CD4-positive, alpha-beta T cell treated with Interleukin-17A for 1 hour (primary cell): ENCODE data around the gene INPP5A.
"Not testable (repeated sequence)": the region's sequence is repeated elsewhere in the genome, so short reads cannot be mapped to it uniquely, and the experiment has no call there.

Experiments
- DNase-seq: peaks from one replicate; pipeline ENCODE4 v3.0.0-alpha.2; 2020

The INPP5A gene

DNA sequence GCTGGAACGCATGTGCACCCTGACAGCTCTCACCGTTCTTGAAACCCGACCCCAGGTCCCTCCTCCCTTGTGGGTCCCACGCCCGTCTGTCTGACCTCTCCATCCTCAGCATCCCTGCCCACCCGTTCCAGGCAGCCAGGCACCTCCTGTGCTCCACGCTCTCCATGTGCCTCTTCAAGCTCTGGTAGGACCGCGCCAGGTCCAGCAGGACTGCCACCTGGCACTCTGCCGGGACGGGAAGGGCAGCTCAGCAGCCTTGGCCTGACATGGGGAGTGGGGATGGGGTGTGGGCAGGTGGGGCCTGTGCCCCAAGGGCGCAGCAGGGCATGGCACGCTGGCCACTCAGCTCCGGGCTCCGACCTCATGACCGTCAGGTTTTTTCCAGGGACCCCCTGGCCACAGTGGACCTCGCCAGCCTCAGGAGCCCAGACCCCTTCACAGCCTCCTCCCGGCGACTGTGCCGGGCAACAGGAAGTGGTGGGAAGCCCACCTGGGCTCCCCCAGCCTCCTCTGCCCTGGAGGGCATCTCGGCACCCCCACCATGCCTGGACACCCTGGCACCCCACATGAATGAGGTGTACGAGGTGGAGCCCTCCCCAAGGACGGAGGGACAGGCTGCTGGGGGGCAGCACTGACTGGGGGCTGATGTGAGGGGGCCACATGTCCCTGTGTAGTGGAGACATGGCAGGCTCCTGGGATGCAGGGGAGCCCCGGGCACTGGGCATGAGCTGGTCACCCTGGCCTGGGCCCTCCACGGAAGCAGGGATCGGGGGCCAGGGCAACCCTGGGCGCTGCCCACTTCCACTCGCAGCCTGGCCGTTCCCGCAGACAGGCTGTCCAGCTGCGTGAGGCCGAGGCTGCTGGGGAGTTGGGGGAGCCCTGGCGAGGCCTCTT, 273.5 kb downstream of the INPP5A start:
- no peak for DNase-seq

DNA sequence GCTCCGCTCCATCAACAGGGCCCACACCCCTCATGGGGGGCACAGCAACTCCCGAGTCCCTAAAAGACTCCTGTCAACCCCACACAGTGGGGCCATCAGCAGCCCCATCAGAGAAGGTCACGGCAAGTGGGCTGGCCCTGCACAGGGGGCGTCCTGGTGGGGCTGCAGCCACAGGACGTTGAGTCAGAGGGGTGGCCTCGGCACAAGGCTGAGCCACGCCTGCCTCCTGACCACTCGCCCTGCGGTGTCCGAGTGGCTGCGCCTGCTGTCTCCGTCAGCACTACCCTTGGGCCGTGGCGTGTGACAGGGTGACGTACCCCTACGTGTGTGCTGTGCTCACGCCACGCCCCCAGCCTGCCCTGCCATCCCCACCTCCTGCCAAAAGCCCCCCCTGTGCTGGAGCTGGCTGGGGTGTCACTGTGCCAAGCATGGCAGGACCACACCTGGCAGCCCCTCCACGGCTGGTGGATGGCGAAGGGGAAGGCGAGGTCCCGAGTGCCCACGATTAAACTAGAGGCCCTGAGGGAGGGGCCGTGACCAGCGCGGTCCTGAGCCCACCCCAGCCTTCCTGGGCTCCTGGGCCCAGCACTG, 274.4 kb downstream of the INPP5A start:
- DNase-seq: no peak

DNA sequence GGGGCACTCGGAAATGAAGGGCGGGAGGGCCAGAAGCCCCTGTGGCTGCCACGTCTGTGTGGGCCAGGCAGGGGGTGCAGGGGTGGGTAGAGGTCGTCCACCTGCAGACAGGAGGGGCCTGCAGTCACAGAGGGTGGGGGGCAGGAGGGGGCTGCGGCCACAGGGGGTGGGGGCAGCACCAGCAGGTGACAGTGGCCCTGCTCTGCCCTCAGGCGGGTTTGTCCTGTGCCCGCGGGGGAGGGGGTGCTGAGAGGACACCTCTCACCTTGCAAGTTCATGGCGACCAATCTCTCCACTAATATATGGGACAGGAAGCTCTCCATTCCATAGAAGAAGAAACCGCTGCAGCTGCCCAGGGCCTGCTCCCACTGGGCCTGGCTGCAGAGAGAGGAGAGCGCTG, 274.9 kb downstream of the INPP5A start:
- DNase-seq: no peak

DNA sequence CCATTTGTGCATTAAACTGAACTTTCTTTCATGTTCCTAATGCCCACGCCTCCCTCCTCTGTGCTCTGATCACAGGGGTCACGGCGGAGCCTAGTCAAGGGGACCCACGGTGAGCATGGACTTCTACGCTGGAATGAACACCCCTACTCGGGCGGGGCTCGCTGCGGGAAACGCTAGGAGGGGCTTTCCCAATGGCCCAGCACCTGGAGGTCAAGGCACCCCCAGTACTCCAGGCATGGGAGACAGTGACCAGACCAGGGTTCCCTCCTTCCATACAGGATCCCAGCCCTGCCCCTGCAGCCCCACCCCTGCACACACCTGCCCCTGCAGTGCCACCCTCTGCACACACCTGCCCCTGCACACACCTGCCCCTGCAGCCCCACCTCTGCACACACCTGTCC, 275.4 kb downstream of the INPP5A start:
- no peak for DNase-seq

DNA sequence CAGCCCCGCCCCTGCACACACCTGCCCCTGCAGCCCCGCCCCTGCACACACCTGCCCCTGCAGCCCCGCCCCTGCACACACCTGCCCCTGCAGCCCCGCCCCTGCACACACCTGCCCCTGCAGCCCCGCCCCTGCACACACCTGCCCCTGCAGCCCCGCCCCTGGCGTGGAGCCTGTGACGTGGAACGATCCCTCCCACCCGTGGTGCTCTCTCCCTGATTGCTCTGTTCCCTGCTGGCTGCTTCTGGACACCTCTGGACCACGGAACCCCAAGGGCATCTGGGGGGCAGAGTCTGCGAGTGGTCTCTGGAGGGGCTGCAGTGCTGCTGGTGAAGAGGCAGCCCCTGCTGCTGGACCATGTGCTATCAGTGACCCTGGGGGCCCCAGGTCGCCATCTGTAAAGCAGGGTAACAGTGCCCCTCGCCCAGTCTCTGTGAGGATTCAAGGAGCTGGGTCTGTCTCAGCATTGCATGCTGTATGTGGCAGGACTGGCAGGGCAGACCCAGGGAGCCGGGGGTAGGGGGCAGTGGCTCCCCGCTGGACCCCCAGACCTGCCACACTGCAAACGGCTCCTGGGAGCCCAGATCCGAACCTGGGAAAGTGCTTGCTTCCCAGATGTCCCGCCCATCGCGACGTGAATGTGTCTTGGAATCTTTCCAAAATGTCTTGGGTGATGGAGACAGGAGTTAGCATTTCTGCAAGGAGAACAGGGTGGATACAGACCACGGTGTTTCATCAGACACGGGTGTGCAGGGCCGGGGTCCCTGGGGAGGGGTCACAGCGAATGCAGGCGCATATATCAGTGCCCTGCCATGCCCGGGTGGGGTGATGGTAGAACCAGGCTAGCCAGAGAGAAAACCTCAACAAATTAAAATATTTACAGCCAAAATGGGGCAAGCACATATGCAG, 276.2 kb downstream of the INPP5A start:
- DNase-seq: no peak

DNA sequence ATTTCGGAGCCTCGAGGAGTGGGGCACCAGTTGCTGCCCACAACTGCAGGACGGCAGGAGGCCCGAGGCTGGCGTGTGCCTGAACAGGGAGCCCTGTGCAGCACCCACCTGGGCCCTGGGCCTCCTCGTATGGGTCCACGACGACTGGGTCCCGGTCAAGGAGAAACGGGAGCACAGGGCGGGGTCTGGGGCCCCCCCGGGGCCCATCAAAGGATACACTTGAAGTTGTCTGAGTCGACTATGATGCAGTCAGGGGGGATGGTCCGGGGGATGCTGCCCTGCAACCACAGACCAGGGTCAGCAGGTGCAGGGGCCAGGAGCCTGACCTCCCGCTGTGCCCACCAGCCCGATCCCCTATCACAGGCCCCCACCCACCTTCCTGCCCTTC, 276.9 kb downstream of the INPP5A start:
- no peak for DNase-seq

DNA sequence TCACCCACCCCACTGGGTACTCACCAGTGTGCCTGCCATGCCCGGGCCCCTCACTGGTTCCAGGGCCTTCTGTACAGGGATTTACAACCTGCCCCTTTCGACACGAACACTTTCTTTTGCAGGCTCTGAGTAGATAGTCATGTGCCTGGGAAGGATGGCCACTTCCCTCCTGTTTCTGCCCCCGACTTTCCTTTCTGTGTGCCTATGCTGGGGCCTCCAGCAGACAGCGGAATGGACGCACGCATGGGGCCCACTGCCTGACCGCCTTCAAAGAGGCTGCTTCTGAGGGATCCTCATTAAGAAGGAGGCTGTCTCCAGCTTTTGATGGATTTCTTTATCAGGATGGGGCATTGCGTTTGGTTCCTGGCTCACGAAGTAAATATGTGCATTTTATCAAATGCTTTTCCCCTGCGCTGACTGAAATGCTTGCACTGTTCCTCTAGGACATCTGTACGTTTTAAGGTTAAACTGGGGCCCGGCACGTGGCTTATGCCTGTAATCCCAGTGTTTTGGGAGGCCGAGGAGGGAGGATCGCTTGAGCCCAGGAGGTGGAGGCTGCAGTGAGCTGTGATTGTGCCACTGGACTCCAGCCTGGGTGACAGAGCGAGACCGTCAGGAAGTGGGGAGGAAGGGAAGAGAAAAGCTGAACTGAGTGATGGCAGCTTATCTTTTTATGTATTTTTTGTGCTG, 277.7 kb downstream of the INPP5A start:
- DNase-seq: no peak

DNA sequence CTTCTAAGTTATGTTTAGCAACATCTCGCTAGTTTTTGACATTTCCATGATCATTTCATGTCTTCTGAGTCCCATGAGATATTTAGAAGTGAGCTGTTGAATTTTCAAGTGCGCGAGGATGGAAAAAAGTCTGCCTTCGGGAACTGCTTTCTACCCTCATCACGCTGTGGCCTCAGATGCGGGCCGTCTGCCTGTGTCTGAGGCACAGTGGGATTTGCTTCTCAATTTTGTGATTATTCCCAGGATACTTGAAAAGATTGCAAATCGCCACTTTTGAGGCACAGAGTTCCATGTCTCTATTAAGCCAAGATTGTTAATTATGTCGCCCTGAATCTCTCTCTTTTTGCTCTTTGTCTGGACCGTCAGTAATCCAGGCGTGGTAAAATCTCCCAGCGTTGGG, 279.1 kb downstream of the INPP5A start:
- DNase-seq: no peak

DNA sequence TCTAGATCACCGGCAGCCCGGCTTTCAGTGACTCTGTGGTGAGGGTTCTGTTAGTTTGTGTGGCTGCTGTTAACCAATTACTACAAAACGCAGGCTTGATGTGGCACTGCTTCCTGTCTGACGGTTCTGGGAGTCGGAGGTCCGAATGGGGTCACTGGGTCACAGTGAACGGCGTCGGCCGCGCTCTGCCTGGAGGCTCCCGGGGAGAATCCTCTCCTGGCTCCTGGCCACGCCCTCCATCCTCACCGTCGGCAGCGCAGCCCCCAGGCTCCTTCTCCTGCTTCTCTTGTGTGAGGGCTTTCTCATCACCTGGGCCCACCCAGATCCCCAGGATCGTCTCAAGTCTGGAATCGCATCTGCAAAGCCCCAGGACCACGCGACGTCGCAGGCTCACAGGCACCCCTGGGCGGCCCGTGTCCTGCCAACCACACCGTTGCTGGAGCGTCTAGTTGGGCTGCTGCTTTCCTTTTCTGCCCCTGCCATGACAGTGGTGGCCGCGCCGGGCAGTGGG, 280.2 kb downstream of the INPP5A start:
- DNase-seq: no peak

DNA sequence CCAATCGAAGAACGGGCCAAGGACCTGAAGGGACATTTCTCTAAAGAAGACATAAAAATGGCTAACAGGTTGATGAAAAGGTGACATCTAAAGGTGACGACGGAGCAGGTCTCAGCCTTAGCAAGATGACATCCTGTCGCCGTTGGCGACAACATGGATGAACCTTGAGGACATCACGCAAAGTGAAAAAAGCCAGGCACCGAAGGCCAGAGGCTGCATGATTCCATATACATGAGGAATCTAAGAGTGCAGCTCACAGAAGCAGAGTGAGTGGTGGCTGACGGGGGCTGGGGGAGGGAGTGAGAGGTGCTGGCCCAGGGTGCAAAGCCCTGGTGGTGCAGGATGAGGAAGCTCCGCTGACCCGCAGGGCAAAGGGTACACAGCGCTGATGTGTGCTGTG, 282.5 kb downstream of the INPP5A start:
- DNase-seq: no peak

DNA sequence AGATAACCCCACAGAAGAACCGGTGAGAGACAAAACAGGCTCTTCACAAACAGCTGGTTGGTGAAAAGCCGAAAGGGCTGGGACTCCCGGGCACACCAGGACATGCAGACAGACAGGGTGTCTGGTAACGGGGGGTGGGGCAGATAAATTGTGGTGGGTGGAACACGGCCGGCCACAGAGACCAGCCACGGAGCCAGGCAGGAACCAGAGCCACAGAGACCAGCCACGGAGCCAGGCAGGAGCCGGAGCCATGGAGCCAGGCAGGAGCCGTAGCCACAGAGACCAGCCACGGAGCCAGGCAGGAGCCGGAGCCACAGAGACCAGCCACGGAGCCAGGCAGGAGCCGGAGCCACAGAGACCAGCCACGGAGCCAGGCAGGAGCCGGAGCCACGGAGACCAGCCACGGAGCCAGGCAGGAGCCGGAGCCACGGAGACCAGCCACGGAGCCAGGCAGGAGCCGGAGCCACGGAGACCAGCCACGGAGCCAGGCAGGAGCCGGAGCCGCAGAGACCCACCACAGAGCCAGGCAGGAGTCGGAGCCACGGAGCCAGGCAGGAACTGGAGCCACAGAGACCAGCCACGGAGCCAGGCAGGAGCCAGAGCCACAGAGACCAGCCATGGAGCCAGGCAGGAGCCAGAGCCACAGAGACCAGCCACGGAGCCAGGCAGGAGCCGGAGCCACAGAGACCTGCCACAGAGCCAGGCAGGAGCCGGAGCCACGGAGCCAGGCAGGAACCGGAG, 288.4 kb downstream of the INPP5A start:
- DNase-seq: not testable (repeated sequence)

DNA sequence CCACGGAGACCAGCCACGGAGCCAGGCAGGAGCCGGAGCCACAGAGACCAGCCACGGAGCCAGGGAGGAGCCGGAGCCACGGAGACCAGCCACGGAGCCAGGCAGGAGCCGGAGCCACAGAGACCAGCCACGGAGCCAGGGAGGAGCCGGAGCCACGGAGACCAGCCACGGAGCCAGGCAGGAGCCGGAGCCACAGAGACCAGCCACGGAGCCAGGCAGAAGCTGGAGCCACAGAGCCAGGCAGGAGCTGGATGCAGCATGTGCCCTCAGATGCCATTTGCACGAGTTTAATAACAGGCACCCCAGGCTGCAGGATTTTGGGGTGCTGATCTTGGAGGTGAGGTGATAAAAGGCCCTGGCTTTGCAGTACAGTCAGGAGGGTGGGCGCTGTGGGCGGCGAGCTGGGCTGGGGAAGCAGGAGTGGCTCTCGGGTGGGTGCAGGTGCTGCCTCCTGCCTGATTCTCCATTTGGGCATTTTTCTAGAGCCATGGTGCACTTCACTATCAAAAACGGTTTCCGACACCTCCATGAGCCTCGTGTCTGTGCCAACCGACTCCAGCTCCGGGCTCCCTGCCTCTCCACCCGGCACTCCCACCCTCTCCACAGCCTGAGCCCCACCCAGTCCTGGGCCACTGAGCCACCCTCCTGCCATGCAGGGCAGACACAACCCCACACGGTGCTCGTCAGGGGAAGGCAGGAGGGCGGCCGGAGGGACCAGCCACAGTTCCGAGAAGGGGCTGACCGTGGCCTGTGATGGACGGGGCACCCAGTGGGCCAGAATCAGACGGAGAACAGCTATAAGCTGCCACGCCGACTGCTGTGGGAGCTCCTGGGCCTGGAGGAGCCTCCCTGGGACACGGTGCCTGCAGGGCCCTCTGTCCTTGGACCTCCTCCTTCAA, 289.2 kb downstream of the INPP5A start:
- DNase-seq: no peak

DNA sequence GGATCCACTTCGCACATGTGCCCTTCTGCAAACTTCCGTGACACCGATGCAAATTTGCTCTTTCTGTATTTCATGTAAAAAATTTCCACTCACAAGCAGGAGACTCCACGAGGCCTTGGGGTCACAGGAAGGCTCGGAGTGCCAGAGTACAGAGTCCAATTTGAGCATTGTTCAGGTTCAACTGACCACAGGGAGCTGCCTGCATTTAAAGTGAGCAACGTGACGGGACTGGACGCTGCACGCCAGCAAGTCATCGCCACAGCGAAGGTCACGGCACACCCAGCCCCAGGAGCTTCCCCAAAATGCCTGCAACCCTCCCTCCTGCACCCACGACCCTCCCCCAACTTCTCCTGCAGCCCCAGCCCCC, 289.8 kb downstream of the INPP5A start:
- no peak for DNase-seq

DNA sequence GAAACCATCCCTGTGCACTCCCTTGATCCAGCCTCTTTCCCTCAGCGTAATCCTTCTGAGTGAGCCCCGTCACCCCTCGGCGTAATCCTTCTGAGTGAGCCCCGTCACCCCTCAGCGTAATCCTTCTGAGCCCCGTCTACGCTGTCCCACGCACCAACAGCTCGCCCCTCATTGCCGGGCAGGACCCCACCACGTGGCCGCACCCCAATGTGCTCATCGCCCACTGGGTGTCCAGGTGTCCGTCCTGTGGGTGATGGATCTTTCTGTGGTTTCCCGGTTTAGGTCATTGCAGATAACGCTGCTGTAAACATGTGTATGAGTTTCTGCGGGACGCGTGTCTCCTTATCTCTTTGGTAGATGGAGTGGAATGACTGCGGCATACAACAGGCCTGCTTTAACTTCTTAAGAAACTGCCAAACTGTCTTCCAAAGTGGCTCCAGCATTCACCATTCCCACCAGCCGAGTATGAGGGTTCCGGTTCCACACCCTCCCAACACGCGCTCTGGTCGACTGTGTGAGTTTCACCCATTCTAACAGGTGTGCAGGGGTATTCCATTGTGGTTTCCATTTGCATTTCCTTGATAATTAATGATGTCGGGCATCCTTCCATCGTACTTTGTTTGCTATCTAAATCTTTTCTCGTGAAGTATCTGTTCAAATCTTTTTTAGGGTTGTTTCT, 290.4 kb downstream of the INPP5A start:
- DNase-seq: no peak

DNA sequence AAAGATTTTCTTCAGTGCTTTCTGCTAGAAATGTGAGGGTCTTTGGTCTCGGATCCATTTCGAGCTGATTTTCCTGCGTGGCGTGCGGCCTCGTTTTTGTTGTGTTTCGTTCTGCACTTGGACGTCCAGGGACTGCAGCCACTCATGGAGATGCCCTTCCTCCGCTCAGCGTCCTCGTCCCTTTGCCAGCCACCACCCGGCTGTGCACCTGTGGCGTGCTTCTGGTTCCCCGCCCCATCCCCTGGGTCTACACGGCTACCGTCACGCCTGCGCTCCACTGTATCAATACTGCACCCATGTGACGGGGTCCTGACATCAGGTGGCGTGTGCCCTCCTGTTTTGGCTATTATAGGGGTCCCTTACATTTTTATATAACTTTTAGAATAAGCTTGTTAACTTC, 291.1 kb downstream of the INPP5A start:
- no peak for DNase-seq

DNA sequence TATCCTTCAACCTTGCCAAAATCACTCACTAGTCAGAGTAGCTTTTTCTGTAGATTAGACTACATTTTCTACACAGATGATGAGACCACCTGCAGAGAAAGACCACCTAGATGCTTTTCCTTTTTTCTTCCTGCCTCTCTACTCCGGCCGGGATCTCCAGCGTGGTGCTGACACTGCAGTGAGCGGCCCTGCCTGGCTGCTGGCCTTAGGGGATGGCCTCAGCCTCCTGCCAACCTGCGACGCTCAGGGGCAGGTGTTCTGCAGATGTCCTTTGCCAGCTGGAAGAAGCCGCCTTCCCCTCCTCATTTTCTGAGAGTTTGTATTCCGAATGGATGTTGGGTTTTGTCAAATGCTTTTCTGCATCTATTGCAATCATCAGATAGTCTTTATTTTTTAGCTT, 291.8 kb downstream of the INPP5A start:
- no peak for DNase-seq

DNA sequence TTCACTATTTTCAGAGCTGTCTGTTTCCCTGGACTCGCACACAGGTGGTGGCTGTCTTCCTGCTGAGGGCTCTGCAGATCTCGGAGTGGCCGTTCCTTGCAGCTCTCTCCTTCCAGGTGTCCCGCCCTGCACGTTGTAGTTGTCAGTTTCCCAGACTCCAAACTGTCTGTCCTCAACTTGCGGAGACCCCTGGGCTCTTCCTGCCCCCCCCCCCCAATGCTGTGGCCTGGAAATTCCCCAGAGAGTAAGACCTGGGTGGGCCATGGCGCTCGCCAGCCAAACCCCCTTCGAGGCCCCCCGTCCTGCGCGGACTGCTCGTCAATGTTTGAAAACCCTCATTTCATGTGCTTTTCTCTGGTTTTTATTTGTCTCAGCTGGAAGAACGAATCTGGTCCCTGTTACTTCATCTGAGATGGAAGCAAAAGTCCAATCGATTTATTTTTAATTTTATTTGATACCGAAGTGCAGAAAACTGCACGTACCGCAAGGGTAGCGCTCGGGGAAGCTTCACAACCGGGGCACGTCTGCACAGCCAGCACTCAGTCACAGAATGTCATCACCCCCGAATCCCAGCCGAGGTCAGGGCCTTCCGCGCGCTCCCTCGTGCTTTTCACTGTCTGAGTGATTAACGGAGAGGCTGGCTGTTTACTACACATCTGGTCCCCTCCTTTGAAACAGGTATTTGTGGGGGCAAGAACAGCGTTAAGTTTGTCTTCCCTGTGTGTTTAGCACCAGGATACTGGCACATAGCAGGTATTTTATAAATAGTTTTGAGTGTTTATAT, 294.8 kb downstream of the INPP5A start:
- no peak for DNase-seq
